ENCODE data around the gene SYNPR. TPM values are rescaled to one million over a fixed set of nuclear protein-coding genes. Genes with fewer than 3 reads are reported as not detected.

The SYNPR gene
- total RNA-seq, 1 donor from 2014 or later = not detected

DNA sequence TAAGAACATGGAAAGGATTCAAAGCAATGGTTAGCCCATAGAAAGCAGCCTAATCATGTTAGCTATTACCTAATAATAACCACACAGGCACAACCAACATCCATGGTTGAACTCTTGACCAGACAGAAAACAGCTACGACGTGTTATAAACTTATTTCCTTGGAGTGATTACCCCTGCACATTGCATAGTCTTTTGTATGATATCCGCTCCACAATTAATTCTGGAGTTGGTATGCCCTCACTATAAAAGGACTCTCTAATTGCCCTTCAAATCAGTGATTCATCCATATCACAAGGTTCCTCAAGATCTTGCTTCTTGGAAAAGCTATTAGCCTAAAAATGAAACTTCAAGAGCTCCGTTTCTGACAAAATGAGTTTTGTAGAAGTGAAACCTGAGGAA lies 117.9 kb downstream of the SYNPR start:
- no peaks in the 10 kb centered on the region for H3K27me3 ChIP-seq (ENCODE audit: control insufficient read depth in 3 of 3, insufficient read depth in 3 of 3, low read length in 3 of 3)
- no peaks in the 10 kb centered on the region for H3K36me3 ChIP-seq (ENCODE audit: control insufficient read depth in 3 of 3, insufficient read depth in 3 of 3, low read length in 3 of 3)
- H3K9me3 ChIP-seq (ENCODE audit: control insufficient read depth in 3 of 3, low read length in 3 of 3) = no peaks in the 10 kb centered on the region
- no peak overlapping the region for H3K9ac ChIP-seq (ENCODE audit: low read depth in 1 of 3, low read length in 3 of 3)
- H3K4me3 ChIP-seq (ENCODE audit: low read length in 3 of 3) = no peak overlapping the region
- no peaks in the 10 kb centered on the region for H3K4me1 ChIP-seq (ENCODE audit: control insufficient read depth in 3 of 3, insufficient read depth in 3 of 3, low read length in 3 of 3)
- H3K27ac ChIP-seq (ENCODE audit: low read depth, low read length) = no peak overlapping the region

DNA sequence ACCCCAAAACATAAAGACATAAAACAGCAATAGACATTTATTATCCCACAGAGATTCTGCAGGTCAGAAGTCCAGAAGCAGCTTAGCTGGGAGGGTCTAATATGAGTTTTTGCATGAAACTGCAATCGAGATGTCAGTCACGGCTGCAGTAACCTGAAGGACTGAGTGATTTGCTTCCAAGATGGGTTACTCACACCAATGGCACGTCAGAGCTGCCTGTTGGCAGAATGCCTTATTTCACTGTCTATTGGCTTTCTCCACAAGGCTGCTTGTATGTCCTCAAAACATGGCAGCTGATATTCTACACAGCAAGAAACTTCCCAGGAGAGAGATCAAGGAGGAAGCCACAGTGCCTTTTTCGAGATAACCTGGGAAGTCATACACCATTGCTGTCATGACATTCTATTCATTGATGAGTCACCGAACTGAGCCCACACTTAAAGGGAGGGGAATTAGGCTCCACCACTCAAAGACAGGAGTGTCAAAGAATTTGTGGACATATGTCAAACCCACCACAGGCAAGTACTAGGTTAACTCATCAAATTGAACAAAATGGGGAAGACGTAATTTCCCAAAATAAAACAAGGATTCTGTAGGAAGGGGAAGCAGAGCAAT lies 122.2 kb downstream of the SYNPR start:
- Histone ChIP-seq H3K4me1 (ENCODE audit: control insufficient read depth in 3 of 3, insufficient read depth in 3 of 3, low read length in 3 of 3) (no peaks in the 10 kb centered on the region), H3K9me3 (ENCODE audit: control insufficient read depth in 3 of 3, low read length in 3 of 3) (no peaks in the 10 kb centered on the region), H3K36me3 (ENCODE audit: control insufficient read depth in 3 of 3, insufficient read depth in 3 of 3, low read length in 3 of 3) (no peaks in the 10 kb centered on the region), H3K27ac (ENCODE audit: low read depth, low read length) (no peak overlapping the region), H3K4me3 (ENCODE audit: low read length in 3 of 3) (no peak overlapping the region), H3K9ac (ENCODE audit: low read depth in 1 of 3, low read length in 3 of 3) (no peak overlapping the region), H3K27me3 (ENCODE audit: control insufficient read depth in 3 of 3, insufficient read depth in 3 of 3, low read length in 3 of 3) (no peaks in the 10 kb centered on the region)

DNA sequence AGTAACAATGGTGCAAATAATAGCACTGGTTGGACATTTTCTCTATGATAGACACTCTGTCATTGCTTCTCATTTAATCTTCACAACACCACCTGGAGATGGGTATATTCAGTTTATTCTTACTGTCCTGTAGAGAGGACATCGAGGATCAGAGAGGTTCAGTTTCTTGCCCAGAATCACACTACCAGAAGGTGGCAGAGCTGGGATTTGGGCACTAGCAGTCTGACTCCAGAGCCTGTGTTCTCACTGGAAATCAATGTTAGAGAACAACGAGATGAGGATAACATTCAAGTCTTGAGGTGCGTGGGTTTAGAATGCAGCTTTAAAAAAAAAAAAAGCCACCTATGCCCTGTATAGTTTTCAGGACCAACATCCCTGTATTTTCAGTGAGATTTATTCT lies 127.8 kb downstream of the SYNPR start:
- Histone ChIP-seq H3K9ac (ENCODE audit: low read depth in 1 of 3, low read length in 3 of 3) (no peak overlapping the region), H3K9me3 (ENCODE audit: control insufficient read depth in 3 of 3, low read length in 3 of 3) (no peaks in the 10 kb centered on the region), H3K27me3 (ENCODE audit: control insufficient read depth in 3 of 3, insufficient read depth in 3 of 3, low read length in 3 of 3) (no peaks in the 10 kb centered on the region), H3K36me3 (ENCODE audit: control insufficient read depth in 3 of 3, insufficient read depth in 3 of 3, low read length in 3 of 3) (no peaks in the 10 kb centered on the region), H3K4me3 (ENCODE audit: low read length in 3 of 3) (no peak overlapping the region), H3K4me1 (ENCODE audit: control insufficient read depth in 3 of 3, insufficient read depth in 3 of 3, low read length in 3 of 3) (no peaks in the 10 kb centered on the region), H3K27ac (ENCODE audit: low read depth, low read length) (no peak overlapping the region)

DNA sequence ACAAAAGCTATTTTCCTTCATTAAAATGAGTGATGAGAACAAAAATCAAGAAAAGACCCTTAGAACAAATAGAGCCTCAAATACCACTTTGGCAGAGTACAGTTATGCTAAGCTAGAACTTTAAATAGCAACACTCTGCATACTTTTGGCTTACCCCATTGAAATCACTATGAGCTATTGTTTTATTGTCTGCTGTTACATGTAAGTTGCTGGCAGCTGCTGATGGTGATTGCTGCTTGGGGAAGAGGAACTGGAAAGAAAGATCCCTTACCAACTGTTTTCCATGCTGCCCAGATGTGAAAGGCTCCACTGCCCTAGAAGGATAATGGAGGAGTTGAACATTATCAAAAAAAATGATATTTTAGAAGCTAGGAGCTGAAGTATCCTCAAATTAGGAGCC lies 135.4 kb downstream of the SYNPR start:
- H3K4me1 ChIP-seq (ENCODE audit: control insufficient read depth in 3 of 3, insufficient read depth in 3 of 3, low read length in 3 of 3) = no peaks in the 10 kb centered on the region
- no peak overlapping the region for H3K9ac ChIP-seq (ENCODE audit: low read depth in 1 of 3, low read length in 3 of 3)
- no peak overlapping the region for H3K4me3 ChIP-seq (ENCODE audit: low read length in 3 of 3)
- H3K9me3 ChIP-seq (ENCODE audit: control insufficient read depth in 3 of 3, low read length in 3 of 3) = no peaks in the 10 kb centered on the region
- no peaks in the 10 kb centered on the region for H3K27me3 ChIP-seq (ENCODE audit: control insufficient read depth in 3 of 3, insufficient read depth in 3 of 3, low read length in 3 of 3)
- H3K27ac ChIP-seq (ENCODE audit: low read depth, low read length) = no peak overlapping the region
- no peaks in the 10 kb centered on the region for H3K36me3 ChIP-seq (ENCODE audit: control insufficient read depth in 3 of 3, insufficient read depth in 3 of 3, low read length in 3 of 3)

DNA sequence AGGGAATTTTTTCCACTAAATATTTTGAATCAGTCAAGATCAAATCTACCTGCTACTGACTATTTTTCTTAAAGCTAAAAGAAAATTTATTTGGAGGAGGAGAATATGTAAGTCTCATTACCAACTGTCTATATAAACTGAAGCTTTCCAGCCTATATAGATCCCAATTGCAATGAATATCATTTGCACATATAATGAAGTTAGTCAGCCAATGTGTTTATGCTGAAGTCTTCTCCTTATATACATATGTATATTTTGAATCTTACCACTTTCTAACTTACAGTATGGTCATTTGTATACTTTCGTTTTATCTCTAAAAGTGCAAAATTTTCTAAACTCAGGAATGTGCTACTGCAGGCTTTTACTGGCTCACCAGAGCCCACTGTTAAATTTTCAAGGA lies 136.5 kb downstream of the SYNPR start:
- Histone ChIP-seq H3K27me3 (ENCODE audit: control insufficient read depth in 3 of 3, insufficient read depth in 3 of 3, low read length in 3 of 3) (no peaks in the 10 kb centered on the region), H3K27ac (ENCODE audit: low read depth, low read length) (no peak overlapping the region), H3K36me3 (ENCODE audit: control insufficient read depth in 3 of 3, insufficient read depth in 3 of 3, low read length in 3 of 3) (no peaks in the 10 kb centered on the region), H3K4me1 (ENCODE audit: control insufficient read depth in 3 of 3, insufficient read depth in 3 of 3, low read length in 3 of 3) (no peaks in the 10 kb centered on the region), H3K4me3 (ENCODE audit: low read length in 3 of 3) (no peak overlapping the region), H3K9ac (ENCODE audit: low read depth in 1 of 3, low read length in 3 of 3) (no peak overlapping the region), H3K9me3 (ENCODE audit: control insufficient read depth in 3 of 3, low read length in 3 of 3) (no peaks in the 10 kb centered on the region)

DNA sequence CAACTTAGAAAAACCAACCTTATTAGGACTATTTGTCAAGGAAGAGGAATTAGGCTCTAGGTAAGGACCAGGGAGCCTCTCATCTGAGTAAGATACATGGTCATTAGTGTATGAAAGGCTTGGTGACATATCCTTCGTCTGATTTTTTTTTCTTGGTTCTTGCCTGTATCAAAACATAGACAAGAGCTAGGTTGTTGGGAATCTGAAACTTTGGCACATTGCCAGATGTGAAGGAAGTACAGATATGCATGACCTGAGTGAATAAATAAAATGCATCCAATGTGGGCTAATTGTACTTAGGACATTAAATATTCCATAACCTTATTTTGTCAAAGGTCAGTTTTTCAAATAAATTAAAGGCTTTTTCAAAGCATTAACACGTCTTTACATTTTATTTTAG lies 151.8 kb downstream of the SYNPR start:
- H3K4me1 ChIP-seq (ENCODE audit: control insufficient read depth in 3 of 3, insufficient read depth in 3 of 3, low read length in 3 of 3) = no peaks in the 10 kb centered on the region
- H3K9ac ChIP-seq (ENCODE audit: low read depth in 1 of 3, low read length in 3 of 3) = no peak overlapping the region
- H3K27ac ChIP-seq (ENCODE audit: low read depth, low read length) = no peak overlapping the region
- H3K4me3 ChIP-seq (ENCODE audit: low read length in 3 of 3) = no peak overlapping the region
- H3K36me3 ChIP-seq (ENCODE audit: control insufficient read depth in 3 of 3, insufficient read depth in 3 of 3, low read length in 3 of 3) = no peaks in the 10 kb centered on the region
- no peaks in the 10 kb centered on the region for H3K9me3 ChIP-seq (ENCODE audit: control insufficient read depth in 3 of 3, low read length in 3 of 3)
- no peaks in the 10 kb centered on the region for H3K27me3 ChIP-seq (ENCODE audit: control insufficient read depth in 3 of 3, insufficient read depth in 3 of 3, low read length in 3 of 3)

DNA sequence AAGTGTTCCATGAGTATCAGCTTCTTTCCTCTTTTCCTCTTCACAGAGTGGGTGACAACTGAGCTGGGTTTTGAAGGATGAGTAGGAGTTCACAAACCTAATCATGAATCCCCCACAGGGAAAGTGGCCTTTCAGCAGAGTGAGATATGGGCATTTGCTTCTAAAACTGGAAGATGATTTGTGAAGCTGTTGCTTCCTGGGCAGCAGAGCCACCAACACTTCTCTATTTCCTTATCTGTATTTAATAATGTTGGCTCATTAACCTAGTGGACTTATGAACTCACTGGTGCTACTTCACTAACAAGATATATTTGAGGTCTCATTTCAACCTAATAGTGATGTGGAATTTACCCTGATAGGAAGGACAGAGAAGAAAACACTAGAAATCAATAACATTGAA lies 152.8 kb downstream of the SYNPR start:
- no peak overlapping the region for H3K4me3 ChIP-seq (ENCODE audit: low read length in 3 of 3)
- no peaks in the 10 kb centered on the region for H3K9me3 ChIP-seq (ENCODE audit: control insufficient read depth in 3 of 3, low read length in 3 of 3)
- H3K36me3 ChIP-seq (ENCODE audit: control insufficient read depth in 3 of 3, insufficient read depth in 3 of 3, low read length in 3 of 3) = no peaks in the 10 kb centered on the region
- H3K9ac ChIP-seq (ENCODE audit: low read depth in 1 of 3, low read length in 3 of 3) = no peak overlapping the region
- no peak overlapping the region for H3K27ac ChIP-seq (ENCODE audit: low read depth, low read length)
- H3K4me1 ChIP-seq (ENCODE audit: control insufficient read depth in 3 of 3, insufficient read depth in 3 of 3, low read length in 3 of 3) = no peaks in the 10 kb centered on the region
- no peaks in the 10 kb centered on the region for H3K27me3 ChIP-seq (ENCODE audit: control insufficient read depth in 3 of 3, insufficient read depth in 3 of 3, low read length in 3 of 3)

DNA sequence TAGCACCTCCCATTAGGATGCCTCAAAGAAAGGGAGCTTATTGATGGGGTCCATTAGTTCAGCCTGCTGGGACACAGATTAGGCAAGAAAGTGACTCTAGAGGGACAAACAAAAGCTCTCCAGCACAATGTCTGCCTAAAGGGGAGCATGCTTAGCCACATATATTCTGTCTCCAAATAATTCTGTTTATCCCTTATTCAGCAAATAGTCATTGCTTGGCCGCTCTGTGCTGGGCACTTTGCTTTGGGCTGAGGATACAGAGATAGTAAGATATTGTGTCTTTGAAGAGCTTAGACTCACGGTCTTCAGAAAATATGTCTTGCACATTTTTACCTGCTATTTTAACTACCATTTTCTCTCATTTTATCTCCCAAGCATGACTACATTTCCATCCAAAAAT lies 159.8 kb downstream of the SYNPR start:
- Histone ChIP-seq H3K9ac (ENCODE audit: low read depth in 1 of 3, low read length in 3 of 3) (no peak overlapping the region), H3K4me3 (ENCODE audit: low read length in 3 of 3) (no peak overlapping the region), H3K9me3 (ENCODE audit: control insufficient read depth in 3 of 3, low read length in 3 of 3) (no peaks in the 10 kb centered on the region), H3K27me3 (ENCODE audit: control insufficient read depth in 3 of 3, insufficient read depth in 3 of 3, low read length in 3 of 3) (peaks cover 0 to 3% (median 0%) of the 10 kb centered on the region in 3 donors), H3K4me1 (ENCODE audit: control insufficient read depth in 3 of 3, insufficient read depth in 3 of 3, low read length in 3 of 3) (no peaks in the 10 kb centered on the region), H3K36me3 (ENCODE audit: control insufficient read depth in 3 of 3, insufficient read depth in 3 of 3, low read length in 3 of 3) (no peaks in the 10 kb centered on the region), H3K27ac (ENCODE audit: low read depth, low read length) (no peak overlapping the region)

DNA sequence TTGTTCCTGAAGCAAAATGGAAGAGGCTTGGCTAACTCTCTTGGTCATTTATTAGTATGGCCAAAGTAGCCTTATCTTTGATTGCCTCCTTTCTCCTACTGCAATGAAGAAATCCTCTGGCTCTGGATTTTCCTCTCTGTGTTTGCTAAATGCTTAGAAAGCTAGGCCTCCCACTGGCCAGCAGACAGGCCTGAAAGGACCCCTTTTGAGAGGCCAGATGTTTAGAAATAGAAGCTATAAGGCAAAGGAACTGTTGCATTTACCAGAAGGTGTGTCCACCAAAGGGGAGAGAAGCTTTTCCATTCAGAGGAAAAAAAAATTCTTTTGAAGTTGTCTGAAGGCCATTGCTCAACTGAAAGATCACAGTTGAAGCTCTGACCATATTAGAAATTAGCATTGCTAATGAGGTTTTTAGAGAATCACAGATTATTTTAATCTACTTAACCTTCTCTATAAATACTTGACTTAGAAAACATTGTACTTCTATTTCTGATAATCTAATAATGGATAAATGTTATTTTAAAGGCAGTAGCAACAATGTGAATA lies 160.8 kb downstream of the SYNPR start:
- Histone ChIP-seq H3K4me1 (ENCODE audit: control insufficient read depth in 3 of 3, insufficient read depth in 3 of 3, low read length in 3 of 3) (no peaks in the 10 kb centered on the region), H3K9ac (ENCODE audit: low read depth in 1 of 3, low read length in 3 of 3) (no peak overlapping the region), H3K27me3 (ENCODE audit: control insufficient read depth in 3 of 3, insufficient read depth in 3 of 3, low read length in 3 of 3) (peaks cover 0 to 6% (median 0%) of the 10 kb centered on the region in 3 donors), H3K27ac (ENCODE audit: low read depth, low read length) (no peak overlapping the region), H3K9me3 (ENCODE audit: control insufficient read depth in 3 of 3, low read length in 3 of 3) (no peaks in the 10 kb centered on the region), H3K36me3 (ENCODE audit: control insufficient read depth in 3 of 3, insufficient read depth in 3 of 3, low read length in 3 of 3) (no peaks in the 10 kb centered on the region), H3K4me3 (ENCODE audit: low read length in 3 of 3) (no peak overlapping the region)

DNA sequence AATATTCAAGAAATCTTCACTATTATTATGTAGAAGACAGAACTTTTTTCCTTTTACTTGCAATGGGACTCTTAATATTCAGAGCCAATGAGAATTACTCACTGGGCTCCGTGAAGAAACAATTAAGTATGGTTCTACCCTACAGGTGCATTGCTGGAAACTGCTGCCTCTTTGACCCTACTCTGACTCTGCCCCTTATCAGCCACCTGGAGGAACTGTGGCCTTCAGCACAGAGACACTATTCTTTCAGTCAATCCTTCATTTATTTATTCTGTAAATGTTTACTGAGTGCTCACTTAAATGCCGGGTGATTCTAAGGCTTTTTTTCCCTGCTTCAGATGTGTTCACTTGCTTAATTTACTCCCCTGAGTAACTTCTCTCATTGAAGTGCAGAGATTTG lies 163.2 kb downstream of the SYNPR start:
- Histone ChIP-seq H3K27me3 (ENCODE audit: control insufficient read depth in 3 of 3, insufficient read depth in 3 of 3, low read length in 3 of 3) (peaks cover 0 to 10% (median 0%) of the 10 kb centered on the region in 3 donors), H3K9me3 (ENCODE audit: control insufficient read depth in 3 of 3, low read length in 3 of 3) (no peaks in the 10 kb centered on the region), H3K9ac (ENCODE audit: low read depth in 1 of 3, low read length in 3 of 3) (no peak overlapping the region), H3K27ac (ENCODE audit: low read depth, low read length) (no peak overlapping the region), H3K4me3 (ENCODE audit: low read length in 3 of 3) (no peak overlapping the region), H3K4me1 (ENCODE audit: control insufficient read depth in 3 of 3, insufficient read depth in 3 of 3, low read length in 3 of 3) (no peaks in the 10 kb centered on the region), H3K36me3 (ENCODE audit: control insufficient read depth in 3 of 3, insufficient read depth in 3 of 3, low read length in 3 of 3) (no peaks in the 10 kb centered on the region)
